ENCODE results near the gene SCMH1. TPM values are rescaled to one million over a fixed set of nuclear protein-coding genes. Genes with fewer than 3 reads are reported as not detected.

The SCMH1 gene
- total RNA-seq, 6 experiments from 2014 or later: 16.9 to 24.4 (median 21.7) TPM

DNA sequence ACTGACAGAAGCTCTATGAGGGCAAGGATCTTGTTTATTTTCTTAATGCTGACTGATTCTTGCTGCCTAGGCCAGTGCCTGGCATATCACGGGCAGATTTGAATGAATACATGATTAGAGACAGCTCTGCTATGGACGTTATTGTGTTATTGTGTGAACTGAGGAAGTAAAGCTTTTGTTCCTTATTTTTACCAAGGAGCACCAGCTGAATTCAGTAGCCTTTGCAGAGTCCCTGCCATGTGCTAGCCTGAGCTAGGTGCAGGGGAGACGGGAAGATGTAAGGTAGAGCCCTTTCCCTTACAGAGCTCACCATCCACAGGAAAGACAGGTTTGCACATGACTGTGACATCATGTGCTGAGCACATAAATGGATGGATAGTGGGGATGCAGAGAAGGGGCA, 36.0 kb upstream of the SCMH1 start:
- no peak for TF ChIP-seq CTCF (IDR thresholded peaks at IDR 0.05)
- H3K27me3 Mint-ChIP-seq (ENCODE audit: insufficient read depth): peaks cover 43% of the 10 kb centered on the region
- H3K4me3 Mint-ChIP-seq: no peak overlapping the region
- no peak for DNase-seq
- H3K36me3 Mint-ChIP-seq (ENCODE audit: low read depth): no peaks in the 10 kb centered on the region
- no peaks in the 10 kb centered on the region for H3K4me1 Mint-ChIP-seq (ENCODE audit: low read depth)
- no peaks in the 10 kb centered on the region for H3K9me3 Mint-ChIP-seq
- no peak overlapping the region for H3K27ac Mint-ChIP-seq

DNA sequence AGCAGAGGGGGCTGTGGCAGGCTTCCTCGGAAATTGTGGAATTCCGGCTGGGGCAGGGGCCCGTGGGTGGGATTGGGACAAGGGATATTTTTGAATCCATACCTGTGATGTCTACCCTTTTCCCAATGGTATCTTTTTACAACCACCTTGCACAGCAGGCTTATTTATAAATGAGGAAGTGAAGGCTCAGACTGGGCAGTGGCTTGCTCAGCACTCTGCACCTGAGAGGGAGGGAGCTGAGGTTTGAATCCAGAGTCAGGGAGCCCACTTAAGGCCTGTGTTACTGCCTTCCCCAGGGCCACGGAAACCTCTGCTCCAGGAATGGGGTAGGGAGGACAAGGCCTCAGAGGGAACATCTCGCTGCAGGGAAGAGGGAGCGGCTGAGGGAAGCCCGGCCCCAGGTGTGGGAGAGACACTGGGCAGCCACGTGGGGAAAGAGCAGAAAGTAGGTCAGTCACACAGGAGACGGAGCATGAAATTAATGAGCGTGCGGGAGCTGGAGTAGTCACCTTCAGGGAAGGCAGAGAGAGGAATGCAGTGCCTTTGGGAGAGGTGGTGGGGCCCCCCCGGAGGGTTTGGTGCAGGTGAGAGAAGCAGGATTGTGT, 35.4 kb upstream of the SCMH1 start:
- H3K36me3 Mint-ChIP-seq (ENCODE audit: low read depth): no peaks in the 10 kb centered on the region
- H3K9me3 Mint-ChIP-seq: no peaks in the 10 kb centered on the region
- no peaks in the 10 kb centered on the region for H3K4me1 Mint-ChIP-seq (ENCODE audit: low read depth)
- TF ChIP-seq CTCF (IDR thresholded peaks at IDR 0.05): no peak
- DNase-seq: no peak
- no peak overlapping the region for H3K27ac Mint-ChIP-seq
- peaks cover 39% of the 10 kb centered on the region for H3K27me3 Mint-ChIP-seq (ENCODE audit: insufficient read depth)
- no peak overlapping the region for H3K4me3 Mint-ChIP-seq

DNA sequence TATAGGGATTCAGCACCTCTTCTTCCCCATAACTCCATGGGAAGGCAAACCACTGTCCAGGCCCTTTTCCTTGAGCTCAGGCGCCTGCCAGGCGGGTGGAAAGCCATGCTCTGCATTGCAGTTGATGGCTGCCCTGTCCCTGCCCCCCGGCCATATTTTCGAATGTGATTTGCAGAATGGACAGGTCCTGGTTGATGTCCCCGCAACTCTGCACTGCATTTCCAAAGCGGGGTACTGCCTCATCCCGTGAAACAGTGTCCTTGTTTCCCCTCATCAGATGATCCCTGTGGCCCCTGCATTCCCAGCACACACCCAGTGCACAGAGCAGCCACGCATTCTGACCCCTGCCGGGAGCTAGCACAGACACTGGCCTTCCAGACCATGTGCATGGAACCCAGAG, 33.7 kb upstream of the SCMH1 start:
- no peak for DNase-seq
- Mint-ChIP-seq H3K9me3 (no peaks in the 10 kb centered on the region), H3K36me3 (ENCODE audit: low read depth) (no peaks in the 10 kb centered on the region), H3K27me3 (ENCODE audit: insufficient read depth) (peaks cover 39% of the 10 kb centered on the region), H3K4me3 (no peak overlapping the region), H3K4me1 (ENCODE audit: low read depth) (no peaks in the 10 kb centered on the region), H3K27ac (no peak overlapping the region)
- no peak for TF ChIP-seq CTCF (IDR thresholded peaks at IDR 0.05)

DNA sequence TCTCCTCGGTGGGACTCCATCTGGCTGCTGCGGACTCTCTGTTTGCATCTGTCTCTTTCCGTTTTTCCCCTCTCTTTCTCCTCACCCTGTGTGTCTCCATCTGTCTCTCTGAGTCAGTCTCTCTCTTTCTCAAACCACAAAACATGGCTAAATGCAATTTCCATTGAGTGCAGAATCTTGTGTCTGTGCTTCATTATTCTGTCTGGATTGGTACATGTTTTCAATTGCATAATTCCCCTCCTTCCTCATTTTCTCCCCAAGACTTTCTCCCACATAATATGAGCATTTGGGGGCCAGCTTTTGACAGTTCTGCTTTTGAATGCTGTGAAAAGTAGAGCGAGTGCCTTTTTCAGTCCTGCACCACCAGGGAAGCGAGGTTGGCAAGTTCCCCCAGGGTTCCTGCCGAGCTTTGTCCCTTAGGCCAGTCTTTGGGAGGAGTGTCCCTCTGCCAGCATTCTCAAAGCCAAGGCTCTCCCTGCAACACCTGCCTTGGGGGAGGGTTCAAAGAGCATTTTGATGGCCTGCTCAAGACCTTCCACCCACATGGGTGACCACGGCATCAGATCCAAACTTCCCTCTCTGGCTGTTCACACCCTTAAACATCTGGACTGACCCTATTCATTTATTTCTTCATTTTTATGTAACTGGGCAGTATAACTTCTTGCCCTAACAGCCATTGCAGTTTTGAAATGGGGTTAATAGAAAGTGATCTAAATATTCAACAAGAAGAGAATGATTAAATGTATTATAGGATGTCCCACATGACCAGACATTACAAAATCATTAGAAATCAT, 32.8 kb upstream of the SCMH1 start:
- DNase-seq: no peak
- no peaks in the 10 kb centered on the region for H3K9me3 Mint-ChIP-seq
- no peaks in the 10 kb centered on the region for H3K36me3 Mint-ChIP-seq (ENCODE audit: low read depth)
- no peak overlapping the region for H3K27ac Mint-ChIP-seq
- H3K4me3 Mint-ChIP-seq: no peak overlapping the region
- no peak for TF ChIP-seq CTCF (IDR thresholded peaks at IDR 0.05)
- H3K27me3 Mint-ChIP-seq (ENCODE audit: insufficient read depth): peaks cover 43% of the 10 kb centered on the region
- no peaks in the 10 kb centered on the region for H3K4me1 Mint-ChIP-seq (ENCODE audit: low read depth)

DNA sequence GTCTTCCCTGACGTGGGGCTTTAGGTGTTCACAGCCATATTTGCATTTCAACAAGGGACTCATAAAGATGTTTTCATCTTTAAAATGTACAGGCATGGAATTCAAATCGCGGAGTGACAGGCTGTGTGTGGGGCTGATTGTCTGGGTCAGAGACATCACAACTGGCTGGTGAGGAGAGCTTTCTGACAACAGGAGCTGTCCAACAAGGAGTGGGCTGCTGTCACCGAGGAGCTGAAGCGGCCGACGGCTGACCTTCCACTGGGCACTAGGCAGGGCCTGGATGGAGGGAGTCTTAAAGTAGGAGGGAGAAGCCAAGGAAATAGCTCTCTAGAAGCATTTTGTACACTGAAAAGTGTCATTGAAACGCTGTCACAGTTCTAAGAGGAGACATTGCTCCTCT, 30.5 kb upstream of the SCMH1 start:
- Mint-ChIP-seq H3K27me3 (ENCODE audit: insufficient read depth) (peaks cover 33% of the 10 kb centered on the region), H3K36me3 (ENCODE audit: low read depth) (no peaks in the 10 kb centered on the region), H3K4me3 (no peak overlapping the region), H3K4me1 (ENCODE audit: low read depth) (peaks cover 9% of the 10 kb centered on the region), H3K9me3 (no peaks in the 10 kb centered on the region), H3K27ac (no peak overlapping the region)
- no peak for TF ChIP-seq CTCF (IDR thresholded peaks at IDR 0.05)
- DNase-seq: no peak

Data from HFFc6 (cell line).